ENCODE measurements around the gene GABBR2.
"Not testable (repeated sequence)": the region's sequence is repeated elsewhere in the genome, so short reads cannot be mapped to it uniquely, and the experiment has no call there.

GABBR2 gene

GRCh38 chr9:98593354-98594253 lies 115.1 kb downstream of the GABBR2 start:
- in situ Hi-C loops (cut with HindIII; ENCODE audit: low sequenced_read_pairs) = no loop called here
- no peak for DNase-seq (ENCODE audit: low read depth)
- no peak overlapping the region for H3K4me3 ChIP-seq (ENCODE audit: low read depth, low read length)
- no peak for TF ChIP-seq CTCF (IDR thresholded peaks at IDR 0.05; ENCODE audit: low read depth, low read length, missing control alignments)

GRCh38 chr9:98591696-98592095 lies 117.0 kb downstream of the GABBR2 start:
- no peak for DNase-seq (ENCODE audit: low read depth)
- in situ Hi-C loops (cut with HindIII; ENCODE audit: low sequenced_read_pairs) = no loop called here

GRCh38 chr9:98590101-98590500 lies 118.6 kb downstream of the GABBR2 start:
- DNase-seq (ENCODE audit: low read depth) = no peak
- no peak for TF ChIP-seq CTCF (IDR thresholded peaks at IDR 0.05; ENCODE audit: low read depth, low read length, missing control alignments)
- H3K4me3 ChIP-seq (ENCODE audit: low read depth, low read length) = no peak overlapping the region
- in situ Hi-C loops (cut with HindIII; ENCODE audit: low sequenced_read_pairs) = no loop called here

More at GRCh38 chr9:98591696-98592095, 117.0 kb downstream of the GABBR2 start:
- no peak for TF ChIP-seq CTCF (IDR thresholded peaks at IDR 0.05; ENCODE audit: low read depth, low read length, missing control alignments)
- H3K4me3 ChIP-seq (ENCODE audit: low read depth, low read length) = no peak overlapping the region

- in situ Hi-C loops (cut with HindIII; ENCODE audit: low sequenced_read_pairs) = no loop called here
- no peak for TF ChIP-seq CTCF (IDR thresholded peaks at IDR 0.05; ENCODE audit: low read depth, low read length, missing control alignments)
- no peak overlapping the region for H3K4me3 ChIP-seq (ENCODE audit: low read depth, low read length)
- DNase-seq (ENCODE audit: low read depth) = no peak
These were observed 119.6 kb downstream of the GABBR2 start for GRCh38 chr9:98589102-98589501.

- DNase-seq (ENCODE audit: low read depth); H3K4me3 ChIP-seq (ENCODE audit: low read depth, low read length); in situ Hi-C loops (cut with HindIII; ENCODE audit: low sequenced_read_pairs): not testable (repeated sequence)
These were observed 123.8 kb downstream of the GABBR2 start for GRCh38 chr9:98584853-98585438.

GRCh38 chr9:98584059-98584458 lies 124.7 kb downstream of the GABBR2 start:
- no peak overlapping the region for H3K4me3 ChIP-seq (ENCODE audit: low read depth, low read length)
- no peak for DNase-seq (ENCODE audit: low read depth)
- TF ChIP-seq CTCF (IDR thresholded peaks at IDR 0.05; ENCODE audit: low read depth, low read length, missing control alignments) = no peak
- in situ Hi-C loops (cut with HindIII; ENCODE audit: low sequenced_read_pairs) = no loop called here

GRCh38 chr9:98583417-98583816 lies 125.3 kb downstream of the GABBR2 start:
- no peak for DNase-seq (ENCODE audit: low read depth)
- H3K4me3 ChIP-seq (ENCODE audit: low read depth, low read length) = no peak overlapping the region
- in situ Hi-C loops (cut with HindIII; ENCODE audit: low sequenced_read_pairs) = no loop called here
- no peak for TF ChIP-seq CTCF (IDR thresholded peaks at IDR 0.05; ENCODE audit: low read depth, low read length, missing control alignments)
